NCI-H2029 (cell line): ENCODE results near the gene USP17L10.
"Not testable (repeated sequence)": the region's sequence is repeated elsewhere in the genome, so short reads cannot be mapped to it uniquely, and the experiment has no call there.

Source experiments
- DNase-seq: peaks from one replicate; lab custom pipeline; 2025; lab: John Stamatoyannopoulos, UW

Gene USP17L10

DNA sequence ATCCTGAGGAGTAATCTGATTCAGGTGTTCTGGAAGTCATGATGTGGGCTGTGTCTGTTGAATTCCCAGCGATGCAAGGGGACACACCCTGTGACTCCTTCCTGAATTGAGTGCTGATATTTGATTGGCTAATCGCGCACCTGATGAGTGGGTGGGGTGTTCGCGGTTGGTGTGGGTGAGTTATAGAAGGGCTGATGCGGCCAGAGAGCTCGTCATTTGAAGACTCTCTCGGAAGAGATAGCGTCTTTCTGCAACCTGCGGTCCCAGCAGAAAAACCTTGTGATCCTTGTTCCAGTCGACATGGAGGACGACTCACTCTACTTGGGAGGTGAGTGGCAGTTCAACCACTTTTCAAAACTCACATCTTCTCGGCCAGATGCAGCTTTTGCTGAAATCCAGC is at the start of gene USP17L10:
USP17L10 (plus strand) TSS at position 301 of the 400 bp plus-strand sequence; CDS start at position 301, 0 bp downstream.
- DNase-seq, result not testable (repeated sequence)

GRCh38 chr4:9165990-9166389 is 44.5 kb upstream of the USP17L10 start:
- not testable (repeated sequence) for DNase-seq

DNA sequence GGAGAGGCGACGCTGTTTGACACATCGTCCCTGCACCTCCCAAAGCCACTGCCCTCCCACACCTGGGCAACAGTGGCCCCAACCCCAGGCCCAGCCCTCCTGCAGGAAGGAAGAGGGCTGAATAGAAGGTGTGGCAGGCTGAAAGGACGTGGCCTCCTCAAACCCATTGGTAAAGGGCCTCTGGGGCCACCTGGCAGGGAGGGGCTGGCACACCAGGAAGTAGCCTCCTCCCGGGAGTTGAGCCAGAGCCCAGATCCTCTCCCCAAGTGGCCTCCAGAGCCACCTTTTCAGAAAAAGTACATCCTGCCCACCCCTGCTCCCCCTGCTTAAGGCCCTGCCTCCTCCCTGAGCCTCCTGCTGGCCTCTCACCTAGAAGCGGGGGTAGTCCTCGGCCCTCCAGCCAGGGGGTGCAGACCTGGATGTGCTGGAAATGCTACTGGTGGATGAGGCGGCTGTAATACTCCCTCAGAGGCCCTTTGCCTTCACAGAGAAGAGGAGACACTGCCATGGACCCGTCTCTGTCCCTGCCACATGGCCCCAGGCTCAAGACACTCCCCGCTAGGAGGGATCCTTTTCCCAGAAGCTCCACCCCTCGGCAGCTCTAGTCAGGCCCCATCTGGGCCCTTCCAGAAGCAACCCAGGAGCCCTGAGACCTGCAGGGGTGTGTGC is 40.5 kb upstream of the USP17L10 start, which contains the start of gene FAM90A26:
FAM90A26 (plus strand) TSS at position 619 of the 669 bp plus-strand sequence. CDS start 2,764 bp downstream, outside the sequence.
- not testable (repeated sequence) for DNase-seq

DNA sequence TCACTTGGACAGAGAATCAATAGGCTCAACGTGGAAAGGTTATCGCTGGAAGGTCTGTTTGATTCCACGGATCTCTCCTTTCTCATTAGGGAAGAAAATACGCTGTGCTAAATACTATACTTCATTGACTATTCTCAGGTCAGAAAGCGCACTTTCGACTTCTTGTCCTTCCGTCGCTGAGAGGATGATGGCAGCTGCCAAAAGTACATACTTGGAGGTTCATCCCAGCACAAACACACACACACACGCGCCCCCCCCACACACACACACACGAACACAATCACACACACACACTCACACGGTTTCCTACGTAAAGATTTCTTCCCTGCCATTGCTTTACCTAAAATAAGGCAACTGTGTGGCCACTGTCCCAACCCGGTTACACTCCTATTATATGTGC is 4.2 kb downstream of the USP17L10 start:
- DNase-seq, result not testable (repeated sequence)

- not testable (repeated sequence) for DNase-seq
Observed at GRCh38 chr4:9215105-9215504, 4.6 kb downstream of the USP17L10 start, which contains the start of gene USP17L11. Gene USP17L11, plus strand, starts transcription at chr4:9215405. Its CDS starts 0 bp downstream, at chr4:9215405.

- DNase-seq, result not testable (repeated sequence)
Observed at GRCh38 chr4:9219852-9220251, 9.4 kb downstream of the USP17L10 start, which contains the start of gene USP17L12. Gene USP17L12, plus strand, starts transcription at chr4:9220152. Its CDS starts 0 bp downstream, at chr4:9220152.

- not testable (repeated sequence) for DNase-seq
Observed at GRCh38 chr4:9224596-9224995, 14.1 kb downstream of the USP17L10 start, which contains the start of gene USP17L13. Gene USP17L13, plus strand, starts transcription at chr4:9224896. Its CDS starts 0 bp downstream, at chr4:9224896.

DNA sequence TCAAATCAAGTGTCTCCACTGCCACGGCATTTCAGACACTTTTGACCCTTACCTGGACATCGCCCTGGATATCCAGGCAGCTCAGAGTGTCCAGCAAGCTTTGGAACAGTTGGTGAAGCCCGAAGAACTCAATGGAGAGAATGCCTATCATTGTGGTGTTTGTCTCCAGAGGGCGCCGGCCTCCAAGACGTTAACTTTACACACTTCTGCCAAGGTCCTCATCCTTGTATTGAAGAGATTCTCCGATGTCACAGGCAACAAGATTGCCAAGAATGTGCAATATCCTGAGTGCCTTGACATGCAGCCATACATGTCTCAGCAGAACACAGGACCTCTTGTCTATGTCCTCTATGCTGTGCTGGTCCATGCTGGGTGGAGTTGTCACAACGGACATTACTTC is 19.8 kb downstream of the USP17L10 start:
- not testable (repeated sequence) for DNase-seq

DNA sequence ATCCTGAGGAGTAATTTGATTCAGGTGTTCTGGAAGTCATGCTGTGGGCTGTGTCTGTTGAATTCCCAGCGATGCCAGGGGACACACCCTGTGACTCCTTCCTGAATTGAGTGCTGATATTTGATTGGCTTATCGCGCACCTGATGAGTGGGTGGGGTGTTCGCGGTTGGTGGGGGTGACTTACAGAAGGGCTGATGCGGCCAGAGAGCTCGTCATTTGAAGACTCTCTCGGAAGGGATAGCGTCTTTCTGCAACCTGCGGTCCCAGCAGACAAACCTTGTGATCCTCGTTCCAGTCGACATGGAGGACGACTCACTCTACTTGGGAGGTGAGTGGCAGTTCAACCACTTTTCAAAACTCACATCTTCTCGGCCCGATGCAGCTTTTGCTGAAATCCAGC is 23.6 kb downstream of the USP17L10 start, which contains the start of gene USP17L15:
USP17L15 (plus strand) TSS at position 301 of the 400 bp plus-strand sequence; CDS start at position 301, 0 bp downstream.
- DNase-seq, result not testable (repeated sequence)

DNA sequence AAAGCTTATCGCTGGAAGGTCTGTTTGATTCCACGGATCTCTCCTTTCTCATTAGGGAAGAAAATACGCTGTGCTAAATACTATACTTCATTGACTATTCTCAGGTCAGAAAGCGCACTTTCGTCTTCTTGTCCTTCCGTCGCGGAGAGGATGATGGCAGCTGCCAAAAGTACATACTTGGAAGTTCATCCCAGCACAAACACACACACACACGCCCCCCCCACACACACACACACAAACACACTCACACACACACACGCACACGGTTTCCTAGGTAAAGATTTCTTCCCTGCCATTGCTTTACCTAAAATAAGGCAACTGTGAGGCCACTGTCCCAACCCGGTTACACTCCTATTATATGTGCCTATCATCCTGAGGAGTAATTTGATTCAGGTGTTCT is 28.0 kb downstream of the USP17L10 start:
- DNase-seq, result not testable (repeated sequence)

GRCh38 chr4:9243579-9243978 is 33.1 kb downstream of the USP17L10 start, which contains the start of gene USP17L17:
Gene USP17L17, plus strand, starts transcription at chr4:9243879. Its CDS starts 0 bp downstream, at chr4:9243879.
- not testable (repeated sequence) for DNase-seq

- DNase-seq, result not testable (repeated sequence)
Observed at GRCh38 chr4:9247953-9248680, 37.7 kb downstream of the USP17L10 start, which contains the start of gene USP17L18. Gene USP17L18, plus strand, starts transcription at chr4:9248630. Its CDS starts 0 bp downstream, at chr4:9248630.

DNA sequence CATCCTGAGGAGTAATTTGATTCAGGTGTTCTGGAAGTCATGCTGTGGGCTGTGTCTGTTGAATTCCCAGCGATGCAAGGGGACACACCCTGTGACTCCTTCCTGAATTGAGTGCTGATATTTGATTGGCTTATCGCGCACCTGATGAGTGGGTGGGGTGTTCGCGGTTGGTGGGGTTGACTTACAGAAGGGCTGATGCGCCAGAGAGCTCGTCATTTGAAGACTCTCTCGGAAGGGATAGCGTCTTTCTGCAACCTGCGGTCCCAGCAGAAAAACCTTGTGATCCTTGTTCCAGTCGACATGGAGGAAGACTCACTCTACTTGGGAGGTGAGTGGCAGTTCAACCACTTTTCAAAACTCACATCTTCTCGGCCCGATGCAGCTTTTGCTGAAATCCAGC is 42.6 kb downstream of the USP17L10 start, which contains the start of gene USP17L19:
USP17L19 (plus strand) TSS at position 301 of the 400 bp plus-strand sequence; CDS start at position 301, 0 bp downstream.
- not testable (repeated sequence) for DNase-seq

- not testable (repeated sequence) for DNase-seq
Observed at GRCh38 chr4:9257824-9258223, 47.4 kb downstream of the USP17L10 start, which contains the start of gene USP17L20. Gene USP17L20, plus strand, starts transcription at chr4:9258124. Its CDS starts 0 bp downstream, at chr4:9258124.
